Peyer's patch (tissue), 4 donors: Measurements from ENCODE around the gene GSDMA. TPM values are rescaled to one million over a fixed set of nuclear protein-coding genes. Genes with fewer than 3 reads are reported as not detected.

Source experiments
- DNase-seq, 3 donors: peaks; one replicate each; pipeline ENCODE4 v3.0.0-alpha.2; 2017 to 2019
- H3K27ac ChIP-seq, 4 donors: fragments of 200-600 bp; sonication (generic); one replicate each; pipeline ENCODE4 v1.5.1; 2016 to 2019
- H3K27me3 ChIP-seq, 2 donors: fragments of 200-600 bp; sonication (generic); one replicate each; pipeline ENCODE4 v1.5.1; 2019
- H3K36me3 ChIP-seq, 3 donors: fragments of 200-600 bp; sonication (generic); one replicate each; pipeline ENCODE4 v1.5.1; 2016 to 2019
- H3K4me1 ChIP-seq, 4 donors: fragments of 200-600 bp; sonication (generic); one replicate each; pipeline ENCODE4 v1.5.1; 2016 to 2019
- H3K4me3 ChIP-seq, 4 donors: fragments of 200-600 bp; sonication (generic); 1 replicate in 3 of 4; 2 replicates in 1 of 4; pipeline ENCODE4 v1.5.1; 2016 to 2019; ENCODE audit warnings: mild to moderate bottlenecking in 1 of 4
- H3K9me3 ChIP-seq, 4 donors: fragments of 200-600 bp; sonication (generic); one replicate each; pipeline ENCODE4 v1.5.1; 2016 to 2019; ENCODE audit warnings: mild to moderate bottlenecking in 1 of 4
- CTCF ChIP-seq, 6 experiments: fragments of 450-650 bp in 4 of 6; fragments of 200-600 bp in 2 of 6; sonication (generic) in 1 of 6; IDR thresholded peaks; one replicate each; pipeline ENCODE4 v1.5.1; 2017 to 2019; ENCODE audit warnings: antibody characterized with exemption in 6 of 6, mild to moderate bottlenecking in 3 of 6, moderate library complexity in 1 of 6
- POLR2A ChIP-seq, 2 donors: fragments of 450-650 bp; IDR thresholded peaks; one replicate each; pipeline ENCODE4 v1.5.1; 2017; ENCODE audit warnings: antibody characterized with exemption in 2 of 2, mild to moderate bottlenecking in 2 of 2, moderate library complexity in 2 of 2
- total RNA-seq, 4 donors: library from RNA; depleted of rRNA; stranded (reverse); fragments of >200 nt; gene quantifications; one replicate each; pipeline ENCODE4 v1.1.0, GENCODE V29; 2016

The GSDMA gene
- total RNA-seq, 4 donors from 2014 or later, result 1.6 to 3.3 TPM; not detected in 2

DNA sequence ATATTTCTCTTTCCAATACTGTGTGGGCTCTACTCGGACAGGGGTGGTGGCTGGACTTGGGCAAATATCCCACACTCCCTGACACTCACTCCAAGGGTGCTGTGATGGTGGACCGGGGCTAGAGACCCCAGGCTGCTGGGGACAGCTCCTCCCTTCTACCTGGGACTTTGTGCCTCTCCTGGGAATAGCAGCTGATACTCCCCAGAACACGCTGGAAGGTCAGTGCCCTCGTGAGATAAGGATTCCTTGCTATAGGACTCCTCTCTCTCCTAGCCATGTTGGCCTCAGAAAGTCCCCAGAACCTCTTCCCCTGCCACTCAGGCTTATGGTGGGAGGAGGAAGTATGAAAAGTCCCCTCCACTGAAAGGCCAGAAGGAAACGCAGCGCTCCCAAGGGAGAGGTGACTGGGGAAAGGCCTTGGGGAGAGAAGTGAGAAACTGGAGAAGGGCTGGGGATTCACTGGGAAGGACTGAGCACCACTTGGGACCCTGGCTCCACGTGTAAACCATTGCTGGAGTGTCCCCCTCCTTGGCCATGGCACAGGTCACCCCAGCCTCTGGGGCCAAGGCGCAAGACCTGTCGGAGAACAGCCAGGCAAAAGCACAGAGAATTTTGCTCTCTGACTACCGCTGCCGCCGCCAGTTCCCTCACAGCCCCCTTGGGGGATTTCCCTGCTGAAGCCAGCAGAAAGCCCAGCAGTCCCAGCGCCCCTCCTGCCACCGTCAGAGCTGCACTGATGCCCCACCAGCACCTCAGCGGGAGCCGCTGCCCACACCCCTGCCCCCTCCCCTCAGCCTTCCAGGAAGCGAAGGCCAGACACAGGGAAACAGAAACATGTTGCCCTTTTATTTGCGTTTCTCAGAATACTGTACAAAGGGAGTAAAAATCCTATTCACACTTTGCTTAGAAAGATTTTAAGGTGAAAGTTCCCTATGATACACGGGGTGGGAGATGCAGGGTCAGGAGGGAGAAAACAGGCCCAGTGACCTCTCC is 42.3 kb upstream of the GSDMA start:
- Histone ChIP-seq H3K27ac (peak overlapping the region; percentile 46 to 89 (median 70)), H3K4me1 (peaks cover 0 to 33% (median 6%) of the 10 kb centered on the region in 4 donors), H3K27me3 (no peaks in the 10 kb centered on the region), H3K4me3 (no peak overlapping the region), H3K36me3 (peaks cover 0 to 35% (median 4%) of the 10 kb centered on the region in 3 donors), H3K9me3 (no peaks in the 10 kb centered on the region)
- TF ChIP-seq POLR2A (IDR thresholded peaks at IDR 0.05), result no peak
- TF ChIP-seq CTCF (IDR thresholded peaks at IDR 0.05), result no peak
- peak in 2 of 3 donors; percentile 40 to 54 for DNase-seq

- peak in 1 of 3 donors; percentile 42 for DNase-seq
- H3K9me3 ChIP-seq, result no peaks in the 10 kb centered on the region
- TF ChIP-seq POLR2A (IDR thresholded peaks at IDR 0.05) (no peak), CTCF (IDR thresholded peaks at IDR 0.05) (no peak)
- H3K27ac ChIP-seq, result peak overlapping the region in 3 of 4 donors; percentile 46 to 84 (median 57)
- H3K27me3 ChIP-seq, result no peaks in the 10 kb centered on the region
- no peak overlapping the region for H3K4me3 ChIP-seq
- peaks cover 0 to 39% (median 12%) of the 10 kb centered on the region in 4 donors for H3K4me1 ChIP-seq
- peaks cover 0 to 35% (median 4%) of the 10 kb centered on the region in 3 donors for H3K36me3 ChIP-seq
These were observed 41.5 kb upstream of the GSDMA start for GRCh38 chr17:39921323-39921722.

GRCh38 chr17:39922006-39922405 is 40.8 kb upstream of the GSDMA start:
- peak overlapping the region in 2 of 4 donors; percentile 22 to 57 for H3K27ac ChIP-seq
- TF ChIP-seq CTCF (IDR thresholded peaks at IDR 0.05) (no peak), POLR2A (IDR thresholded peaks at IDR 0.05) (no peak)
- H3K9me3 ChIP-seq, result no peaks in the 10 kb centered on the region
- no peak overlapping the region for H3K4me3 ChIP-seq
- DNase-seq, result peak in 1 of 3 donors; percentile 23
- H3K36me3 ChIP-seq, result peaks cover 0 to 35% (median 4%) of the 10 kb centered on the region in 3 donors
- H3K27me3 ChIP-seq, result no peaks in the 10 kb centered on the region
- H3K4me1 ChIP-seq, result peaks cover 0 to 43% (median 12%) of the 10 kb centered on the region in 4 donors

DNA sequence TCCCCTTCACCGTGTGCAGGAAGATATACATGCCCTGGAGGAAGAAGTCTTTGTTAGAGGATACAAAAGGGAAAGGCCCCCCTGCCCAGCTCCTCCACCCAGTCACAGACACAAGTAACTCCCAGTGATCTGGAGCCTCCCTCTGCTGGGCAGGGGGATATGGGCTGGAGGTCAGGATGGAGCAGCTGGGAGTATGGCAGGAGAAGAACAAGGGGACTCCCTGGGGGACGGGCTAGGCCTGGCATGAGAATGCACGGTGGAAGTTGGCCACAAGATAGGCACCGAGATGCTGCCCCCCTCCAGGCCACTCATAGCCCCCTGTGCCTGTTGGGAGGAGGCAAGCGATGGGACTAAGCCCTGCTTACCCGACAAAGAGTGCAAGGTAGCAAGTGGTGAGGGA is 39.6 kb upstream of the GSDMA start:
- Histone ChIP-seq H3K9me3 (no peaks in the 10 kb centered on the region), H3K27ac (no peak overlapping the region), H3K4me1 (peaks cover 0 to 46% (median 14%) of the 10 kb centered on the region in 4 donors), H3K27me3 (no peaks in the 10 kb centered on the region), H3K4me3 (no peak overlapping the region), H3K36me3 (peaks cover 0 to 35% (median 4%) of the 10 kb centered on the region in 3 donors)
- TF ChIP-seq POLR2A (IDR thresholded peaks at IDR 0.05), result no peak
- DNase-seq, result peak in 1 of 3 donors; percentile 5

- Histone ChIP-seq H3K9me3 (no peaks in the 10 kb centered on the region), H3K27ac (peak overlapping the region in 1 of 4 donors; percentile 30), H3K36me3 (peaks cover 0 to 35% (median 4%) of the 10 kb centered on the region in 3 donors), H3K4me1 (peaks cover 0 to 51% (median 16%) of the 10 kb centered on the region in 4 donors), H3K4me3 (peak overlapping the region in 1 of 4 donors; percentile 11), H3K27me3 (no peaks in the 10 kb centered on the region)
- DNase-seq, result no peak
- no peak for TF ChIP-seq POLR2A (IDR thresholded peaks at IDR 0.05)
- TF ChIP-seq CTCF (IDR thresholded peaks at IDR 0.05), result no peak
These were observed 38.7 kb upstream of the GSDMA start for GRCh38 chr17:39923836-39924690.
